GM19468 (cell line): ENCODE results near the gene SORCS2.

Source experiments
- ATAC-seq: cut with Tn5 transposase; IDR thresholded peaks from one replicate; pipeline ENCODE4 v1.9.1; 2021; ENCODE audit warnings: mild to moderate bottlenecking, moderate library complexity, moderate number of reproducible peaks; ENCODE audit not compliant: unreplicated experiment; ENCODE audit errors: extremely low read depth

SORCS2 gene

DNA sequence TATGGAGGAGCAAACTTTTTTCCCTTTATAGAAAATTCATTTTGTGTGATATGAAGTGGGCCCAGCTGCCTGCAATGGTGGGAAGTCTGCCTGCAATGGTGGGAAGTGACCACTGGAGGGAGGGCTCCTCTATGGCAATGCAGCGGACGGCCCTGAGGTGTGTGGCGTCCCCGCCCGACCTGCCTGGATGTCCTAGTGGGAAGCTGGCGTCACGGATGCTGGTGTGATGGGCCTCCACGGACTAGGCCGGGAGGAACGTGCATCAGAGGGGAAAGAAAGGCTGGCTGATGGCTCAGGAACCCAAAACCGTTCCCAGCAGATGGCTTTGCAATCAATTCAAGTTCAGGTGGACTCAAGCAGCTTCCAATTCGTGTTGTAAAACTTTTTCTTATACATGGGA lies 569.4 kb downstream of the SORCS2 start:
- ATAC-seq = no peak

DNA sequence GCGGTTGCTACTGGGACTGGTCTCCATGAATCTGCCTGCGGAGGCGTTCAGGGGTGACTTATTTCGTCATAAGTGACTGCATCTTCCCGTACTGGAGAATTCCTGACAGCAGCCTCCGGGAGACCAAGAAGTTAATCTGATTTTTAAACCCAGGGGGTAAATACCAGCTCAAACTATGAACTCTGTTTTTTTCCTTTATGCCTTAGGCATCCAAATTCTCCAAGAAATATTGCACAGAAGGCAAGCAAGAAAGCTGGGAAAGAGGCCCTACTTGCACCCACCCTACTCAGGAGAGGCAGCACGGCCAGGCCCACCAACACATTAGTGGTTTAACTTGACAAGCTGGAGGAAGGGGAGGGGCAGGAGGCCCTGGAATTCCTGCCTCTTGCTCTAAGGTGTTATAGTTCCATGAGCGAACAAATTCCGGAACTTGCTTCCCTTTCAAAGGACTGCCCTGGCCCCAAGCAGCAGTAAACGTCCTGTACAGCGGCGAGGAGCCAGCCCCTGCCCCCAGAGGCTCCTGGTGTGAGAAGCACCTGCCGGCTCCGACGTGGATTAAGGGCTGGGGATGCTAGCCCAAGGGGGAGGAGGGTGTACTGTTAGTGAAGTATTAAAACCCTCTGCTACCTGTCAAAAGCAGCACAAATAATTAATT lies 570.2 kb downstream of the SORCS2 start:
- no peak for ATAC-seq

GRCh38 chr4:7763106-7763505 lies 570.8 kb downstream of the SORCS2 start:
- ATAC-seq = no peak

- no peak for ATAC-seq
Observed at GRCh38 chr4:7763788-7764187, 571.5 kb downstream of the SORCS2 start.

GRCh38 chr4:7764466-7764865 lies 572.1 kb downstream of the SORCS2 start:
- no peak for ATAC-seq

DNA sequence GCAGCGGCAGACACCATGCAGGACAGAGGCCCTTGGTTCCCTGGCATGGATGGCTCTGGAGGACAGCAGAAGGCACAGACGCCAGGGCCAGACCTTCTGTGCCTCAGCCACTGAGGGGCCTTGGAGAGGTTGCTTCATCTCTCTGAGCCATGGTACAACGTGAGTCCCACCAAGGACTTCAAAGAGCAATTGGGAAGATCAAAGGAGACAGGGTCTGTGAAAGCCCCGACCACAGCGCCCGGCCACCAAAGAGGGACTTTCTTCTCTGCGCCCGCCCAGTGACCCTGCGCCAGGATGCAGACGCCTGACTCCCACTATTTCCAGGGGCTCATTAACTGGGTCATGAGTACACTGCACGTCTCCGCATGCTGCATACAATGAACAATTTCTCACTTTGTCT lies 573.3 kb downstream of the SORCS2 start:
- ATAC-seq = no peak

- ATAC-seq = no peak
Observed at GRCh38 chr4:7766086-7766485, 573.7 kb downstream of the SORCS2 start.

GRCh38 chr4:7766661-7767345 lies 574.5 kb downstream of the SORCS2 start:
- ATAC-seq = no peak

- no peak for ATAC-seq
Observed at GRCh38 chr4:7767526-7767925, 575.2 kb downstream of the SORCS2 start.

GRCh38 chr4:7767966-7768365 lies 575.6 kb downstream of the SORCS2 start:
- no peak for ATAC-seq

DNA sequence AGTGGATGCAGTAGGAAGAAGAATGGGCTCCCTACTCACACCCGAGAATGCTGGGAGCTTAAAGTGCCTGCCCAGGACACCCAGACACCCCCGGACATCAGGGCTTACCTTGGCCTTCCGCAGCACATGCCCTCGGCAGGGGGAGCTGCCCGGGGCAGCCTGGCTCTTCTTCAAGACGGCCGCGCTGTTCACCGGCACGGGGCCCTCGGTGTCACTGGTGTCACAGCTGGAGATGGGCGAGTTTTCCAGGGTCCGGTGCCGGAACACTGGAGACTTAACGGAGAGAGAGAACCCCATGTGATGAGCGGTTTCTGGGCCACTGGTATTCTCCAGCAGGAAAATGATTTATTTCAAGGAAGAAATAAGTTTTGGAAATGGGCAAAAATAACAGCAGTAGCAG lies 576.4 kb downstream of the SORCS2 start:
- no peak for ATAC-seq

DNA sequence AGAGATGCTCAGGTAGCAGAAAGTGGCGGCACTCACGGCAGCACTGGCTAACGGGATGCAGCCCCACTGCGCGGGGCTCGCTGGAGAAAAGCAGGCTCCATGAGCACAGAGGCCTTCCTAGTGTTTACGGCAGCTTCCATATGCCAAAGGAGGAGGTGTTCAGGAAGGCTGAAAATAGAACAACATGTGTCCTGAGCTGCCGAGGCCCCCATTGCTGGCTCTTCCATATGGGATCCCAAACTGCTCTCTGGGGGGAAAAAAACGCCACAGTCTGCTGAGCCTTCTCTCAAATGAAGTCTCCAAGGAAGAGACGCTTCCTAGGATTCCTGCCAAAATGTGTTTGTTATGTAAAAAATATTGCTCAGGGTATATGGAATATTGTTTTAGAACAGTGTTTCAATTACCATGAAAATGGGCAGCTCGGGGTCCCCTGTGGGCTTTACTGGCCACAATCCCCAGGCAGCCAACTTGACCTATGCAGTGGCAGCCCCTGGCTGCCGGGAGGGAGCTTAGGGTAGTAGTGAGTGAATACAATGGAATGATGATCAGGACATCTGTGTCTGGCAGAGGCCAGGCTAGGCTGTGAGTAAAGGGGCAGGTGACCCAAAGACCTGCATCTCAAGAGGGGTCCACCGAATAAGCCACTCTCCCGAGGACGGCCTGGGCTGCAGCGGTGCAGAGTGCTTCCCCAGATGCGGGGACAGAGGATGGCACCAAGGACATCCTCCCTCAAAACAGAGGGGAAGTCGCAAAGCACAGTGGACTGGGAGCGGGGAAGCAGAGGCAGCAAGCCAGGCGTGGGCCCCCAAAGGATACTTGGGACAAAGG lies 577.3 kb downstream of the SORCS2 start:
- no peak for ATAC-seq

DNA sequence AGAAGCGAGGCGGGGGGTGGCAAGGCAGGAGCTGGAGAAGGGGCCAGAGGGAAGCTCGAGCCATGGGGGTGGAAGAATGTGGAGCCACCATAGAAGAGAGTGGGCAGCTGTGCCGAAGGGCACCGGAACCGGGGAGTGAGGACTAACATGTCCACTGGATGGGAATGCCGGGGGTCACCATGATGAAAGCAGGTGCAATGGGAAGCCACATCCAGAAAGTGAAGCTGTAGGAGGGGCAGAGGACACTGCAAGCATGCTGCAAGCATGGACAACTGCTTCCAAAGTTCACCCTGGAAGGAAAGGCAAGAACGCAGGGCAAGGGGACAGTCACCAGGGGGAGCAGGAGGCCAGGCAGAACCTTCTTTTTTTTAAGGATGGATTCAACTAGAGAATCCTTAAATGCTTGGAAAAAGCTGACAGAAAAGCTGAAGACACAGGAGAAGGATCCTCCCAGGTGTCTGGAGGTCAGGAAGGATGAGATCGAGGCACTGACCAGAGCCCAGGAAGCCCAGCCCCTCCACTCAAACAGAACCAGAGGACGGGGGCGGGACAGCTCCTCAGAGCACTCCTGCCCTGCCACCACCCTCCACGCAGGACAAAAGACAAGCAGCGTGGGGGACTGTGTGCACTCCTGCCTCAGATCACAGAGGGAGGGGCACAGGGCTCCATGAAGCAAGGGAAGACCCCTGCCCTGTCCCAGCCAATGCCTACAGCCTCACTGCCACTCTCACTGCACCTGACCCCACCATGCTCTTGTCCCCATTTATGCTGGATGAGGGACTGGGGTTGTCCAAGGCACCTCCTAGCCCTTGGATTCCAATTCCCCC lies 578.1 kb downstream of the SORCS2 start:
- ATAC-seq = no peak

DNA sequence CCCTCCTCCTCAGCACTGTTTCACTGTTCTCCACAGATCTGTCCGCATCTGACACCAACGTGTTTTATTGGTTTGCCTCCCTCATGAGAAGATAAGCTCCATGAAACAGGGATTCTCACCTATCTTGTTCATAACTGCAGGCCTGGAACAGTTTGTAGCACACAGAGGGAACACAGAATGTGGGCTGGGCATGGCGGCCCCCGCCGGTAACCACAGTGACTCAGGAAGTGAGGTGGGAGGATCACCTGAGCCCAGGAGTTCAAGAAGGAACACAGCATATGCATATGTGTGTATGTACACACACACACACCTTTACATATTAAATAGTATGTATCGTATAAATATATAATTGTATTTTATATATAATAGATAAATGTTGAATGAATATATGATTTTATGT lies 578.7 kb downstream of the SORCS2 start:
- no peak for ATAC-seq

DNA sequence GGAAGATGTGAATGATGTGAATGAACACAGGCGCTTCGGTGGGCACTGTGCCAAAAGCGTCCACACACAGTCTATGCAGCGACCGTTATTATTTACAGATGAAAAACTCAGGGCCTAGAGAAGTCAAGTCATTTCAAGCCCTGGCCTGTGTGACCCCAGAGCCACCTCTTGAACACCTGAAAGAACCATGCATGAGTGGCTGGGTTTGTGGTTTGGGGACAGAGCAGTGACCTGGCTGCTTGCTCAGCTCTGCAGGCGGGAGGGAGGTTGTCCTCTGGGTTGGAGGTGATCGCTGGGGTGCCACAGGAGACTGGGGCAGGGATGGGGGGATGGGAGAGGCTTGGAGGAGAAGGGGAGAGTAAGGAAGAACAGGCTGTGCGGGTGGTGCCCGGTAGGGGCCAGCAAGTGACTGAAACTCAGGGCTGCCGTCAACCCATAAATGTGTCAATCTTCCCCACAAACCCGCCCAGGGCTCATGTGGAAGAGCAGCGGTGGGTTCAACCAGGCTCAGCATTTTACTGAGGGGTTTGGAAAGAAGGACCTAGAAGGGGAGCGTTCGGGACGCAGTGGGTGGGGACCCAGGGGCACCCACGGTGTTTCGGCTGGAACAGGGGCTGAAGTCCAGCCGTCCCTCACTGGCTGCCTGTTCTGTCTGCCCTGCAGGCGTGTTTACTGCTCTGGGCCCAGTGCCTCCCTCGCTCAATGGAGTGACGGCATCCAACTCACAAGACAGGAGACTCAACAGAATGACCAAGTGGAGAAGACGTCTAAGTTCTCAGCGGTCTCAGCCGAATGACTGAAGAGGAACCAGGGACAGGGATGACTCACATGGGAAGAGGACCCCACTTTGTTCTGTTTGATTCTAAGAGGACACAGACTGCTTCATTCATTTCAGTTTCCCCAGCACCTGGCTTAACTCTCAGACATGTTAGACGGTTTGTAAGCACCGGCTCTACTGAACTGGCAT lies 579.5 kb downstream of the SORCS2 start:
- ATAC-seq = no peak

- ATAC-seq = no peak
Observed at GRCh38 chr4:7772711-7773385, 580.5 kb downstream of the SORCS2 start.

- ATAC-seq = no peak
Observed at GRCh38 chr4:7773401-7774180, 581.3 kb downstream of the SORCS2 start.
